Measurements from ENCODE around the gene HEATR9.

GRCh38 chr17:35901631-35902175 is 33.0 kb upstream of the HEATR9 start:
- TF ChIP-seq CTCF (IDR thresholded peaks at IDR 0.05), result no peak
- no peak for TF ChIP-seq POLR2AphosphoS5 (IDR thresholded peaks at IDR 0.05)
- TF ChIP-seq POLR2A (IDR thresholded peaks at IDR 0.05), result no peak

All from prostate gland (tissue), 2 donors.